NOMO-1 (cell line): ENCODE measurements around the gene ARL10.
"Not testable (repeated sequence)": the region's sequence is repeated elsewhere in the genome, so short reads cannot be mapped to it uniquely, and the experiment has no call there.

Experiments
- DNase-seq, 2 experiments: peaks; one replicate each; lab custom pipeline; 2025; ENCODE audit not compliant: unreplicated experiment in 2 of 2; lab: John Stamatoyannopoulos, UW

ARL10 gene

GRCh38 chr5:176388444-176389134 lies 23.3 kb downstream of the ARL10 start, which contains the start of the genes HIGD2A and NOP16:
Gene HIGD2A, plus strand, starts transcription at chr5:176388751. Its CDS starts 69 bp downstream, at chr5:176388820.
Gene NOP16, minus strand, starts transcription at chr5:176388598. Its CDS starts 59 bp downstream, at chr5:176388539.
- DNase-seq = peak; percentile 98

- DNase-seq = peak; percentile 55 to 67
Observed at GRCh38 chr5:176389135-176390123, 24.1 kb downstream of the ARL10 start.

- DNase-seq = no peak
Observed at GRCh38 chr5:176391479-176391878, 26.2 kb downstream of the ARL10 start.

- peak in 1 of 2 experiments; percentile 40 for DNase-seq
Observed at GRCh38 chr5:176391999-176392398, 26.7 kb downstream of the ARL10 start.

GRCh38 chr5:176392526-176392925 lies 27.2 kb downstream of the ARL10 start:
- no peak for DNase-seq

- DNase-seq = no peak
Observed at GRCh38 chr5:176394096-176394495, 28.8 kb downstream of the ARL10 start.

GRCh38 chr5:176394881-176395675 lies 29.8 kb downstream of the ARL10 start:
- no peak for DNase-seq

- DNase-seq = no peak
Observed at GRCh38 chr5:176396330-176396729, 31.0 kb downstream of the ARL10 start.

GRCh38 chr5:176397736-176398420 lies 32.6 kb downstream of the ARL10 start:
- no peak for DNase-seq

GRCh38 chr5:176400382-176401156 lies 35.3 kb downstream of the ARL10 start:
- no peak for DNase-seq

GRCh38 chr5:176401281-176402205 lies 36.3 kb downstream of the ARL10 start:
- DNase-seq = no peak

GRCh38 chr5:176405656-176406435 lies 40.6 kb downstream of the ARL10 start:
- DNase-seq = no peak

GRCh38 chr5:176406436-176407052 lies 41.3 kb downstream of the ARL10 start:
- no peak for DNase-seq

GRCh38 chr5:176407456-176408251 lies 42.4 kb downstream of the ARL10 start:
- no peak for DNase-seq

- DNase-seq = not testable (repeated sequence)
Observed at GRCh38 chr5:176408252-176408573, 42.9 kb downstream of the ARL10 start.

GRCh38 chr5:176408590-176408989 lies 43.3 kb downstream of the ARL10 start:
- no peak for DNase-seq
